ENCODE results near the gene MCRIP2. TPM values are rescaled to one million over a fixed set of nuclear protein-coding genes. Genes with fewer than 3 reads are reported as not detected.

MCRIP2 gene, protein sequence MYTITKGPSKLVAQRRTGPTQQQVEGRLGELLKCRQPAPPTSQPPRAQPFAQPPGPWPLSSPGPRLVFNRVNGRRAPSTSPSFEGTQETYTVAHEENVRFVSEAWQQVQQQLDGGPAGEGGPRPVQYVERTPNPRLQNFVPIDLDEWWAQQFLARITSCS
- total RNA-seq = 13.8 and 14.8 TPM in 2 replicates

DNA sequence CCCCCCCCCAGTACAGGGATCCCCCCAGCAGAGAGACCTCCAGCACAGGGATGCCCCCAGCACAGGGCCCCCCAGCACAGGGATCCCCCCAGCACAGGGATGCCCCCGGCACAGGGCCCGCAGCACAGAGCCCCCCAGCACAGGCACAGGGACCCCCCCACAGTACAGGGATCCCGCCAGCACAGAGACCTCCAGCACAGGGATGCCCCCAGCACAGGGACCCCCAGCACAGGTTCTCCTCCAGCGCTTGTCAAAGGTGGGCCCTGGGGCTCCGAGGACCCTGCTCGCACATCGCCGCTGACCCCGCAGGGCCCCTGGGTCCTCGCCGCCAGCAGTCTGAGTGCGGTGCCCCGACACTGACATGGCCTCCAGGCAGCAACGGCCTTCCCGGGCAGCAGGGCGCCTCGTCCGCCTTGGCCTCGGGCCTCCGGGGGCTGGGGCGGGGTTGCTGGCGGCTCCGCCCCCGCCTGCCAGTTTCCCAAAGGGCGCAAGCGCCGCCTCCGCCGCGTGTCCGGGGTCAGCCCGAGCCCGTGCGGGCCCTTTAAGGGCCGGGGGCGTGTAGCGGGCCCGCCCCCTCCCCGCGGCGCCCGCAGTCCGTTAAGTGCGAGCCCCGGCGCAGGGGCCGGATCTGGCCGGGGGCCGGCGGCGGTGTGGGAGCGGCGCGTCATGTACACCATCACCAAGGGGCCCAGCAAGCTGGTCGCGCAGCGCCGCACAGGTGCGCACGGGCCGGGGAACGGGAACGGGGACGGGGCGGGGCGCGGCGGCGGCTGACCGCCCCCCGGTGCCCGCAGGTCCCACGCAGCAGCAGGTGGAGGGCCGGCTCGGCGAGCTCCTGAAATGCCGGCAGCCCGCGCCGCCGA lies at the start of gene MCRIP2:
TSS of gene MCRIP2 (plus strand) at position 503 of the 863 bp plus-strand sequence. CDS start at position 667, 164 bp downstream.

GRCh38 chr16:630815-631405 lies 10.7 kb upstream of the MCRIP2 start, which contains the start of gene WFIKKN1:
Gene WFIKKN1, plus strand, starts transcription at chr16:630985. Its CDS starts 269 bp downstream, at chr16:631254.

GRCh38 chr16:636206-637080 lies 5.2 kb upstream of the MCRIP2 start, which contains the start of gene METTL26:
Gene METTL26, minus strand, starts transcription at chr16:636305. Its CDS starts 15 bp downstream, at chr16:636290.

DNA sequence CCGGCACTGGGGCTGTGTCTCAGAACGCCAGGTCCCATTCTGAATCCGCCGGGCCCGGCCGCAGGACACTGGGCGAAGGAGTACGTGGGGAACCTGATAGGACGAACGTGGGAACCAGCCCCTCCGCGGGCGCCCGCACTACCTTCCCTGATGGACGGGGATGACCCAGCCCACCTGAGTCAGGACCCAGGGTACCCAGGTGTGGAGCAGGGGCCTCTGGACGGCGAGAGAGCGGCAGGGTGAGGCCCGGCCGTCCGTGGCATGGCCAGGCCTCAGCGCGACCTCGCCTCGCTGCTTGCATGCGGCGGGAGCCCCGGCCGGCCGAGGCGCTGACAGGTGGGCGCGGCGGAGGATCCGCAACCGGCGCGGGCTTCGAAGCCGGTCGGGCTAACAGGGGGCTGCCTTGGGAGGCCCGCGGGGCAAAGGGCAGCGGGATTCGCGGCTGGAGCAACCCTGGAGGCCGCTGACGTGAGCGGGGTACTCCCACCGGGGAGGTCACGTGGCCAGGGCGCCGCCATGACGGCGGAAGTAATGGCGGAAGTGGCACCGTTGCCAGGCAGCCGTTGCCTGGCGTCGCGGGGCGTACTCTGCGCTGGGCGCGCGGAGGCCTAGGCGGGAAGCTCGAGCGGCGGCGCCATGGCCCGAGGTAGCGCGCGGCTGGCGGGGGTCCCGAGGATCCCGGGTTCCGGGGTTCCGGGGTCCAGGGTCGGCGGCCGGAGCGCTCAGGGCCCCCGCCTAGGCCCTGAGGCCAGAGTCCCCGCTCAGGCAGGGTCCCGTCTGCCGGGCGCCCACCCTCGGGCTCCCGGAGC lies 7.4 kb downstream of the MCRIP2 start, which contains the start of gene WDR90:
TSS of gene WDR90 (plus strand) at position 585 of the 809 bp plus-strand sequence. CDS start at position 637, 52 bp downstream.

GRCh38 chr16:667780-668518 lies 26.3 kb downstream of the MCRIP2 start, which contains the start of gene RHOT2:
Gene RHOT2, plus strand, starts transcription at chr16:668132. Its CDS starts 68 bp downstream, at chr16:668200.

DNA sequence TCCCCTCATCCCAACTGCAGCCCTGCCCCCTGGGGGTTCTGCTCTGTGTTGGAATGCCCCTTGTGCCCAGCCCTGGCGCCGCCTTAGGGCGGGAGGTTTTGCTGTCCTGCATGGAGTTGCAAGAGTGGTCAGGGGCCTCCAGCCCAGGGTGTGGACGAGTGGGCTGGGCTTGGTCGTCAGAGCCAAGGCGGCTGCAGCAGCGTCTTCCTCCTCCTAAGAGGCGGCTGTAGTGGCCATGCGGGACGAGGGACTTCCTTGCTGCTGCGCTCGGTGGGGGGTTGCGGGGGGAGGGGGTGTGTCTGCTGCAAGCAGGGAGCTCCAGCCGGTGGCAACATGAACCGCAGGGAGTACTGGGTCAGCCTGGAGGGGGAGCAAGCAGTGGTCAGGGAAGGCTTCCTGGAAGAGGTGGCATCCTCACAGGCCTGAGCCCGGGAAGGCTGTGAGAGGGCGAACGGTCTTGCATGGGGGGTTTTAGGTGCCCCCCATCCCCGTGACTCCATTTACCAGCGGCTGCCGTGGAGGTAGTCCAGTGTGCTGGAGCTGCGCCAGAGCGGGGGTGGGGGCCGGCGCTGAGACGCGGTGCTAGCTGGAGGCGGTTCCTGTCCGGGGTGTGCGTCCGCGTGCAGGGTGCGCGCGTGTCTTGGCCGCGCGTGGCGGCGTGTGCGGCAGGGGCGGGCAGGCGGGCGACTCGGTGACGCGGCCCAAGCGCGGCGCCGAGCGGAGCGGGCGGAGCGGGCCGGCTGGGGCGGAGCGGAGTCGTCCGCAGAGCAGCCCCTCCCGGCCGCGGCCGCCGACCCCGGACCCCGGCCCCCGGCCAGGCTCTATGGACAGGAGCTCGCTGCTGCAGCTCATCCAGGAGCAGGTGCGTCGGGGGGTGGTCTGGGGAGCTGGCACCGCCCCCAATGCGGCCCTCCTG lies 33.6 kb downstream of the MCRIP2 start, which contains the start of gene RHBDL1:
TSS of gene RHBDL1 (plus strand) at position 704 of the 916 bp plus-strand sequence. CDS start at position 824, 120 bp downstream.

DNA sequence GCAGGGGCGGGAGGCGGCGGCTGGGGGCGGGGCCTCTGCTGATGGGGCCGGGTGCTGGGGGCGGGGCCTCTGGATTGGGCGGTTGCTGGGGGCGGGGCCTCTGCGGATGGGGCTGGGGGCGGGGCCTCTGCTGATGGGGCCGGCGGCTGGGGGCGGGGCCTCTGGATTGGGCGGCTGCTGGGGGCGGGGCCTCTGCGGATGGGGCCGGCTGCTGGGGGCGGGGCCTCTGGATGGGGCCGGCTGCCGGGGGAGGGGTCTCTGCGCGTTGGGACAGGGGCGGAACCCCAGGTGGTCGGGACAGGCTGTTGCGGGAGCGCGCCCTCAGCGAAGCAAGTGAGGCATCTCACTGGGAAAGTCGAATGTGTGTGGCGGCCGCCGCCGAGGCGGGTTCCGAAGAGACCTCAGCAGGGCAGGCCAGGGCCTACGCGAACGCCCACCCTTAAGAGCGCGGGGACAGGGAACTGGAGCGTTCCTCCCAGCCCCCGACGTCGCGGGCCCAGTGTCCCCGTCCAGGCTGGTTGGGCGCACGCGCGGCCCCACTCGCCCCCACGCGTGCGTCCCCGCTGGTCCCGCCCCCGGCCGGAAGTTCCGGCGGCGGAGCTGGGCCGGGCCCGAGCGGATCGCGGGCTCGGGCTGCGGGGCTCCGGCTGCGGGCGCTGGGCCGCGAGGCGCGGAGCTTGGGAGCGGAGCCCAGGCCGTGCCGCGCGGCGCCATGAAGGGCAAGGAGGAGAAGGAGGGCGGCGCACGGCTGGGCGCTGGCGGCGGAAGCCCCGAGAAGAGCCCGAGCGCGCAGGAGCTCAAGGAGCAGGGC lies 38.4 kb downstream of the MCRIP2 start, which contains the start of gene STUB1:
TSS of gene STUB1 (plus strand) at position 597 of the 811 bp plus-strand sequence. CDS start at position 713, 116 bp downstream.

GRCh38 chr16:684071-684794 lies 42.6 kb downstream of the MCRIP2 start, which contains the start of gene JMJD8:
Gene JMJD8, minus strand, starts transcription at chr16:684334. Its CDS starts 15 bp downstream, at chr16:684319.

Other genes with a start within 250 kb of the MCRIP2 start
- 122 and 127 TPM in 2 replicates for gene NME4, start 244.6 kb upstream of the MCRIP2 start, total RNA-seq
- 25.0 and 25.2 TPM in 2 replicates for gene DECR2, start 239.9 kb upstream of the MCRIP2 start, total RNA-seq
- gene RAB11FIP3, start 216.2 kb upstream of the MCRIP2 start, total RNA-seq = 21.6 and 24.3 TPM in 2 replicates
- gene CAPN15, start 114.1 kb upstream of the MCRIP2 start, total RNA-seq = 44.9 and 60.5 TPM in 2 replicates
- 0.32 TPM in 1 of 2 replicates, not detected in the other for gene PRR35, start 81.4 kb upstream of the MCRIP2 start, total RNA-seq
- 1.5 and 2.6 TPM in 2 replicates for gene NHLRC4, start 74.8 kb upstream of the MCRIP2 start, total RNA-seq
- 30.2 and 36.2 TPM in 2 replicates for gene PIGQ, start 71.9 kb upstream of the MCRIP2 start, total RNA-seq
- 14.6 and 19.8 TPM in 2 replicates for gene RAB40C, start 51.8 kb upstream of the MCRIP2 start, total RNA-seq
- 0.12 and 0.16 TPM in 2 replicates for gene WFIKKN1, start 10.8 kb upstream of the MCRIP2 start, total RNA-seq
- gene METTL26, start 5.5 kb upstream of the MCRIP2 start, total RNA-seq = 57.0 and 75.8 TPM in 2 replicates
- 9.7 and 12.8 TPM in 2 replicates for gene WDR90, start 7.5 kb downstream of the MCRIP2 start, total RNA-seq
- 49.2 and 53.2 TPM in 2 replicates for gene RHOT2, start 26.3 kb downstream of the MCRIP2 start, total RNA-seq
- 2.9 TPM in 2 replicates for gene RHBDL1, start 33.8 kb downstream of the MCRIP2 start, total RNA-seq
- gene STUB1, start 38.6 kb downstream of the MCRIP2 start, total RNA-seq = 71.6 and 83.9 TPM in 2 replicates
- gene JMJD8, start 42.5 kb downstream of the MCRIP2 start, total RNA-seq = 46.6 and 52.9 TPM in 2 replicates
- 10.6 and 12.8 TPM in 2 replicates for gene WDR24, start 48.6 kb downstream of the MCRIP2 start, total RNA-seq
- under 0.01 TPM in 1 of 2 replicates, not detected in the other for gene FBXL16, start 64.0 kb downstream of the MCRIP2 start, total RNA-seq
- gene METRN, start 73.3 kb downstream of the MCRIP2 start, total RNA-seq = 41.3 and 48.5 TPM in 2 replicates
- gene ANTKMT, start 79.3 kb downstream of the MCRIP2 start, total RNA-seq = 21.9 and 25.1 TPM in 2 replicates
- 2.8 and 2.9 TPM in 2 replicates for gene CCDC78, start 84.6 kb downstream of the MCRIP2 start, total RNA-seq
- 15.3 and 20.5 TPM in 2 replicates for gene HAGHL, start 85.3 kb downstream of the MCRIP2 start, total RNA-seq
- gene CIAO3, start 99.2 kb downstream of the MCRIP2 start, total RNA-seq = 33.8 and 36.1 TPM in 2 replicates
- gene MSLN, start 118.9 kb downstream of the MCRIP2 start, total RNA-seq = 0.12 TPM in 1 of 2 replicates, not detected in the other
- gene RPUSD1, start 146.6 kb downstream of the MCRIP2 start, total RNA-seq = 26.1 and 31.0 TPM in 2 replicates
- gene CHTF18, start 146.8 kb downstream of the MCRIP2 start, total RNA-seq = 2.8 and 3.7 TPM in 2 replicates
- not detected in 2 replicates for gene GNG13, start 158.9 kb downstream of the MCRIP2 start, total RNA-seq

Data from hair follicle dermal papilla cell (primary cell).